Dendritic cell treated with granulocyte-macrophage colony-stimulating factor and Interleukin-4, amounts not matched to agents 40 ng/mL and 50 ng/mL, for 4 days (primary cell): ENCODE results near the gene SLC45A2.
"Not testable (repeated sequence)": the region's sequence is repeated elsewhere in the genome, so short reads cannot be mapped to it uniquely, and the experiment has no call there.

Experiments
- H3K27ac Mint-ChIP-seq: one replicate; pipeline ENCODE4 v1.8.0; 2022; ENCODE audit warnings: mild to moderate bottlenecking, mixed read lengths
- H3K27me3 Mint-ChIP-seq: one replicate; pipeline ENCODE4 v1.8.0; 2022; ENCODE audit warnings: mild to moderate bottlenecking, mixed read lengths
- H3K36me3 Mint-ChIP-seq: one replicate; pipeline ENCODE4 v1.8.0; 2022; ENCODE audit warnings: low read depth, mixed read lengths
- H3K4me1 Mint-ChIP-seq: one replicate; pipeline ENCODE4 v1.8.0; 2022; ENCODE audit warnings: low read depth, mixed read lengths
- H3K4me3 Mint-ChIP-seq: one replicate; pipeline ENCODE4 v1.8.0; 2022; ENCODE audit warnings: mild to moderate bottlenecking, moderate library complexity, mixed read lengths
- H3K9me3 Mint-ChIP-seq: one replicate; pipeline ENCODE4 v1.8.0; 2022; ENCODE audit warnings: mixed read lengths
- intact Hi-C: fragments of 100-400 bp; cut with micrococcal nuclease; formaldehyde crosslinking; loops from one replicate; pipeline ENCODE4 v1.15.0; 2022

The SLC45A2 gene

GRCh38 chr5:33937017-33937706 is 47.3 kb downstream of the SLC45A2 start:
- Mint-ChIP-seq H3K27ac (no peak overlapping the region), H3K27me3 (peaks cover 53% of the 10 kb centered on the region), H3K4me3 (no peak overlapping the region), H3K9me3 (no peaks in the 10 kb centered on the region), H3K36me3 (no peaks in the 10 kb centered on the region), H3K4me1 (no peaks in the 10 kb centered on the region)
- intact Hi-C loops, result no loop called here

- intact Hi-C loops, result no loop called here
- H3K27ac Mint-ChIP-seq, result no peak within 1 kb of the TSS
- H3K4me3 Mint-ChIP-seq, result no peak within 1 kb of the TSS
- no peaks in the 10 kb centered on the region for H3K4me1 Mint-ChIP-seq
- no peaks in the 10 kb centered on the region for H3K36me3 Mint-ChIP-seq
- no peaks in the 10 kb centered on the region for H3K9me3 Mint-ChIP-seq
- peaks cover 48% of the 10 kb centered on the region for H3K27me3 Mint-ChIP-seq
Measured at GRCh38 chr5:33936381-33937016, 48.0 kb downstream of the SLC45A2 start, which contains the start of gene RXFP3. TSS of gene RXFP3 (plus strand) at chr5:33936386. CDS start at chr5:33936741, 355 bp downstream.

- Mint-ChIP-seq H3K36me3 (no peaks in the 10 kb centered on the region), H3K27ac (no peak overlapping the region), H3K4me3 (no peak overlapping the region), H3K4me1 (no peaks in the 10 kb centered on the region), H3K9me3 (no peaks in the 10 kb centered on the region), H3K27me3 (peaks cover 48% of the 10 kb centered on the region)
- intact Hi-C loops, result no loop called here
Measured at GRCh38 chr5:33936004-33936380, 48.5 kb downstream of the SLC45A2 start.

GRCh38 chr5:33934176-33934575 is 50.3 kb downstream of the SLC45A2 start:
- intact Hi-C loops, result loop anchor here (1.0 kb wide), 1 partner anchor 498 kb away; no protein-coding TSS in a partner anchor
- H3K4me3 Mint-ChIP-seq, result no peak overlapping the region
- H3K9me3 Mint-ChIP-seq, result no peaks in the 10 kb centered on the region

GRCh38 chr5:33933723-33934169 is 50.7 kb downstream of the SLC45A2 start:
- intact Hi-C loops, result loop anchor here (1.0 kb wide), 1 partner anchor 497 kb away; no protein-coding TSS in a partner anchor
- Mint-ChIP-seq H3K4me1 (no peaks in the 10 kb centered on the region), H3K27me3 (peaks cover 38% of the 10 kb centered on the region), H3K9me3 (no peaks in the 10 kb centered on the region), H3K36me3 (no peaks in the 10 kb centered on the region), H3K4me3 (no peak overlapping the region), H3K27ac (no peak overlapping the region)

More at GRCh38 chr5:33934176-33934575, 50.3 kb downstream of the SLC45A2 start:
- Mint-ChIP-seq H3K4me1 (no peaks in the 10 kb centered on the region), H3K27me3 (peaks cover 41% of the 10 kb centered on the region), H3K27ac (no peak overlapping the region), H3K36me3 (no peaks in the 10 kb centered on the region)

GRCh38 chr5:33931136-33931535 is 53.4 kb downstream of the SLC45A2 start:
- intact Hi-C loops, result no loop called here
- Mint-ChIP-seq H3K4me1 (no peaks in the 10 kb centered on the region), H3K27ac (no peak overlapping the region), H3K27me3 (peaks cover 12% of the 10 kb centered on the region), H3K4me3 (no peak overlapping the region), H3K36me3 (no peaks in the 10 kb centered on the region), H3K9me3 (no peaks in the 10 kb centered on the region)

GRCh38 chr5:33929925-33930690 is 54.4 kb downstream of the SLC45A2 start:
- intact Hi-C loops, result no loop called here
- H3K4me1 Mint-ChIP-seq, result no peaks in the 10 kb centered on the region
- H3K27ac Mint-ChIP-seq, result no peak overlapping the region
- peaks cover 3% of the 10 kb centered on the region for H3K27me3 Mint-ChIP-seq
- no peaks in the 10 kb centered on the region for H3K36me3 Mint-ChIP-seq
- no peak overlapping the region for H3K4me3 Mint-ChIP-seq
- H3K9me3 Mint-ChIP-seq, result no peaks in the 10 kb centered on the region

GRCh38 chr5:33928283-33928682 is 56.2 kb downstream of the SLC45A2 start:
- Mint-ChIP-seq H3K4me3 (no peak overlapping the region), H3K36me3 (no peaks in the 10 kb centered on the region), H3K4me1 (no peaks in the 10 kb centered on the region), H3K27ac (no peak overlapping the region), H3K9me3 (no peaks in the 10 kb centered on the region), H3K27me3 (no peaks in the 10 kb centered on the region)
- intact Hi-C loops, result no loop called here

GRCh38 chr5:33927685-33928084 is 56.8 kb downstream of the SLC45A2 start:
- intact Hi-C loops, result no loop called here
- Mint-ChIP-seq H3K9me3 (no peaks in the 10 kb centered on the region), H3K4me3 (no peak overlapping the region), H3K27ac (no peak overlapping the region), H3K36me3 (no peaks in the 10 kb centered on the region), H3K4me1 (no peaks in the 10 kb centered on the region), H3K27me3 (no peaks in the 10 kb centered on the region)

GRCh38 chr5:33925278-33925677 is 59.2 kb downstream of the SLC45A2 start:
- H3K27ac Mint-ChIP-seq, result no peak overlapping the region
- H3K4me1 Mint-ChIP-seq, result no peaks in the 10 kb centered on the region
- H3K4me3 Mint-ChIP-seq, result no peak overlapping the region
- H3K36me3 Mint-ChIP-seq, result no peaks in the 10 kb centered on the region
- H3K9me3 Mint-ChIP-seq, result no peaks in the 10 kb centered on the region
- intact Hi-C loops, result no loop called here
- no peaks in the 10 kb centered on the region for H3K27me3 Mint-ChIP-seq

- Mint-ChIP-seq H3K36me3 (no peaks in the 10 kb centered on the region), H3K9me3 (peaks cover 31% of the 10 kb centered on the region), H3K27ac (no peak overlapping the region), H3K27me3 (no peaks in the 10 kb centered on the region), H3K4me3 (no peak overlapping the region), H3K4me1 (no peaks in the 10 kb centered on the region)
- intact Hi-C loops, result no loop called here
Measured at GRCh38 chr5:33921002-33921401, 63.5 kb downstream of the SLC45A2 start.

- H3K36me3 Mint-ChIP-seq, H3K27me3 Mint-ChIP-seq, intact Hi-C loops, H3K4me3 Mint-ChIP-seq, H3K27ac Mint-ChIP-seq, H3K4me1 Mint-ChIP-seq: not testable (repeated sequence)
- peaks cover 39% of the 10 kb centered on the region for H3K9me3 Mint-ChIP-seq
Measured at GRCh38 chr5:33914844-33915243, 69.6 kb downstream of the SLC45A2 start.

GRCh38 chr5:33906248-33906647 is 78.2 kb downstream of the SLC45A2 start:
- intact Hi-C loops, H3K4me1 Mint-ChIP-seq, H3K27me3 Mint-ChIP-seq, H3K4me3 Mint-ChIP-seq, H3K27ac Mint-ChIP-seq, H3K36me3 Mint-ChIP-seq: not testable (repeated sequence)
- peaks cover 61% of the 10 kb centered on the region for H3K9me3 Mint-ChIP-seq

- H3K27me3 Mint-ChIP-seq, result no peaks in the 10 kb centered on the region
- H3K27ac Mint-ChIP-seq, result no peak overlapping the region
- no peaks in the 10 kb centered on the region for H3K4me1 Mint-ChIP-seq
- H3K4me3 Mint-ChIP-seq, result no peak overlapping the region
- no peaks in the 10 kb centered on the region for H3K36me3 Mint-ChIP-seq
- intact Hi-C loops, result no loop called here
- peaks cover 61% of the 10 kb centered on the region for H3K9me3 Mint-ChIP-seq
Measured at GRCh38 chr5:33905381-33905780, 79.1 kb downstream of the SLC45A2 start.
